Daoy (cell line): ENCODE results near the gene EML6. TPM values are rescaled to one million over a fixed set of nuclear protein-coding genes. Genes with fewer than 3 reads are reported as not detected.

Experiments
- DNase-seq: peaks from one replicate; pipeline ENCODE4 v3.0.0-alpha.2; 2015; ENCODE audit warnings: low read depth
- total RNA-seq: library from RNA; depleted of rRNA; stranded (reverse); fragments of >200 nt; shearing (Covaris generic); gene quantifications from 2 replicates; pipeline ENCODE4 v1.2.3, GENCODE V29; 2014

Gene EML6
- total RNA-seq, 1 experiment from 2014 or later = 1.0 TPM

- no peak for DNase-seq
These were observed 156.3 kb downstream of the EML6 start for GRCh38 chr2:54879598-54880332.

DNA sequence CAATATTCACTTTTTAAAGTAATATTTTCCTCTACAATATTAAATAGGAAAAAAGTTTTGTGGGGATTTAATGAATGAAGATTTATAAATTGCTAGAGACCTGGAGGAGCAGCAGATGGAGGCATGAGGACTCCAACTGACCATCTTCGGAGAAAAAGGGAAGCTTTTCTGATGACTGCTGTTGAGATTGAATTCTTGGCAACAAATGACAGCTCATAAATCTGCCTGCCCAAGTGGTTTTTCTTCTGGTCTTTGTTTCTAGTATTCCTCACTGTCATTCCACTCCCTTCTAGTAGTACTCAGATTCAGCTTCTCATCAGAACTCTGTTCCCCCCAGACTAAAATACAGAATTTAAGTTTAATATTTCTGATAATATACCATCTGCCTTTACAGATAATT lies 157.0 kb downstream of the EML6 start:
- DNase-seq = no peak

DNA sequence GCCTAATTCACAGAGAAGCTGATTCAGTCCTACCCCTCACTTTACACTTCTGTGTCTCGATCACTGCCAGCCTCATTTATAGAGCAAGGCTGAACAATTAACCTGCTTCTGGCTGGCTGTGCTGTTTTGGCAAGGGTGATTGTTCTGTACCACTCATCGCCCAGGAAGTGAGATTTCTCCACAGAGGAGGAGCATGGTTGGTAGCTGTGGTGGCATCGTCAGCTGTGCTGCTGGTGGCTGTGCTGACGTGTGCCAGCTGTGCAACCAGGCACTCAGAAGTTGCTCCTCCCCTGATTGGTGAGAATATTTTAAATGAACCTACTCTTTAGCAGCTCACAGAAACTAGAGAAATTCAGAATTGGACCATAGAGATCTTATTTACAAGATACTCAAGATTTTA lies 158.3 kb downstream of the EML6 start:
- DNase-seq = no peak

GRCh38 chr2:54885891-54886290 lies 162.4 kb downstream of the EML6 start:
- DNase-seq = no peak

DNA sequence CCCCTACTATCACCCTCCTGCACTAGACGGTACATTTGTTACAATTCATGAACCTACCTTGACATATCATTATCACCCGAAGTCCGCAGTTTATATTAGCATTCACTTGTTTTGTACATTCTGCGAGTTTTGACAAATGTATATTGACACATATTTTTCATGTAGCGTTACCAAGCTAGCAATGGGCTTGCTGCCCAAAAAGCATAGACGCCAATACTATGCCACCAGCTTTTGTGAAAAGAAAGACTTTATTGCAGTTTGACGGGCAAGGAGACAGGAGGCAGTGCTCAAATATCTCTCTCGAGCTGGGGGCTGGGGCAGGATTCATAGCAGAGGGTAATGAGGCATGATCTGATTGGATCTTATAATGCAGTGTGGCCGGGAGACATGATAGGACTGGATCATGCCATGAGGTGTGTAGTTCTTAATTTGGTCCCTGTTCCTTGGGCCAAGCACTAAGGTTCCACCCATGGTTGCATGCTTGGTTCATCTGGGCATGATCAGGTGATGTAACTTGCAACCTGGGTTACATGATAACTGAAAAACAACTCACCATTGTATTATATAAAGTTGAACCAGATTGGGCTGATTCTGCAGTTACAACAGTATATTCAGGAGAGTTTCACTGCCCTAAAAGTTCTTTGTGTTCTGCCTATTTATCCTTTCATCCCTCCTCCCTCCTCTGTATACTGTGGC lies 164.5 kb downstream of the EML6 start:
- no peak for DNase-seq

DNA sequence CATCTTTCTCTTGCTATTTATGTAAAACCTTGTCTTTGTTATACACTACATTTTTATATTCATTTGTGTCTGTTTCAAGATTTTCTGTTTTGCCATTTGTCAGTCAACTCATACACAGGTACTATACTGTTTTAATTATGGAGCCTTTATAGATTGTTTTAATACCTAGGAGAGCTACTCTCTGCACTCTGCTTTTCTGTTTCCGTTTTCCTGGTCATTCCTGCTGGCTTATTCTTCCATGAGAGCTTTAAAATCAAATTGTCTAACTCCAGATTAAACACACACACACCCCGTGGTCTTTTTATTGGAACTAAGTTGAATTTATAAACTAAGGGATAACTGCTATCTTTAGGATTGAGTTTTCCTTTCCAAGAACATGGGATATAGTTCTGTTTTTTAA lies 165.6 kb downstream of the EML6 start:
- DNase-seq = no peak

DNA sequence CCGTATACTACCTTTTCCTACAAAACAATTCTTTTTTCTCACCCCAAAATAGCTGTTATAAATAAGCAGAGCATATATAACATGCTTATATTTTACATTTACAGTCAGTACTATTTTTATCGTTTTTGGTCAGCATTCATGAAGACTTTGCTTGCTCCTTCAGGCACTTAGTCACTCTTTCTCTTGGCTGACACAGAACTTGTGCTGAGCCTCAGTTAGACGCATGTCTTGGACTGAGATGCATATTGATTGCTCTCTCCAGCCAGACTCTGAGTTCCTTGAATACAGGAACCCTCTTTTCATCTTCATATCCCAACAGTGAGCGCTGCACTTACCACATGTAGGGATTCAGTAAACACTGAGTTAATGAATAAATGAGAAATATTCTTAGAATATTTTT lies 168.4 kb downstream of the EML6 start:
- DNase-seq = no peak

DNA sequence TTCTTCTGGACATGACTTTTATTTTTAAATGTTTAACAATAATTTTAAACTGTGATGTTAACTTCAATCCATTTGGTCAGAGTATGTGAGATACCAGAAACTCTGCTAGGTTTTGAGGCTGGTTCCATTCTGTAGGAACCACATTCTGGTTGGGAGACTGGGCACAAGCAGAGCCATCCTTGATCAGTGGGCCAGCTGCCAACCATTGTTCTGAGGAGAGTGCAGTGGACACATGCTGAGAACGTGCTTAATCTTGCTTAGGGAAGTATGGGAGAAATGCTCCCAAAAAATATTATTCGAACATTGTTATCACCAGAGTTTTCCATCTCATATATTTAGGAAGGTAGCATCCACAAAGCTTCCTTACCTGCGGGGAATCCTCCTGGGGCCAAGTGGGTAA lies 171.0 kb downstream of the EML6 start:
- DNase-seq = no peak

- DNase-seq = no peak
These were observed 172.3 kb downstream of the EML6 start for GRCh38 chr2:54895730-54896129.

- DNase-seq = no peak
These were observed 174.2 kb downstream of the EML6 start for GRCh38 chr2:54897420-54898310.

GRCh38 chr2:54898456-54899226 lies 175.2 kb downstream of the EML6 start:
- no peak for DNase-seq

GRCh38 chr2:54899576-54900200 lies 176.2 kb downstream of the EML6 start:
- DNase-seq = peak; percentile 18

DNA sequence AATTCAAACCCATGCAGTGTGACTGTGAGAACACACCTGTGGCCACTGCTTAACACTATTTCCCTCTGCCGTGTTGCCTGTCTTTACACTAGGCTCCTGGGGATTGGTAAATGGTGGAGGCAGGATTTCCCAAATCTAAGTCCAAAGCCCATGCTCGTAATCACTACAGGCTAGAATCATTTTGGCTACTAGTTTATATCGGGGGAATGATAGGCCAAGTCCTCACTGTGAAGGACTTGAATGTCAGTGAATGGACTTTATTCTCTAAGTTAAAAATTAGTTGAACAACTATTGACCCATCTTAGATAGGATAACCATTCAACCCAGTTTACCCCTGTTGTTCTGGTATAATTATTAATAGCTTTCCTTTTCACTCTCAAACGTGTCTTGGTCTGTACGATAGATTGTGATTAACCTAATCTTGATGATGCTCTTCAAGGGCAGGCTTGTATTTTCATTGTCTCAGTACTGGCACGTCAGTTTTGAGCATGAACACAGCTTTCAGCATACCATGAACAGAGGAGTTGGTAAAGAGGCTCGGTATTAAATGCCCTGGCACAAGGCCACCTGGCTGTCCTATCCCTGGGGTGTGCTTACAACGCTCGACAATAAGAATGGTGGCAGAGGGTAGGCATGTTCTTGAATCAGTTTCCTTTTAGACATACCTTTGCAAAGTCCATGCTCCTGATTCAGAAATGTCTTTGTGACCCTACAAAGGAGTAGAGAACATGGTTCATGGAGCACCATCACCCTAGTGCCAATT lies 177.9 kb downstream of the EML6 start:
- DNase-seq = no peak

GRCh38 chr2:54902763-54903162 lies 179.3 kb downstream of the EML6 start:
- DNase-seq = no peak

DNA sequence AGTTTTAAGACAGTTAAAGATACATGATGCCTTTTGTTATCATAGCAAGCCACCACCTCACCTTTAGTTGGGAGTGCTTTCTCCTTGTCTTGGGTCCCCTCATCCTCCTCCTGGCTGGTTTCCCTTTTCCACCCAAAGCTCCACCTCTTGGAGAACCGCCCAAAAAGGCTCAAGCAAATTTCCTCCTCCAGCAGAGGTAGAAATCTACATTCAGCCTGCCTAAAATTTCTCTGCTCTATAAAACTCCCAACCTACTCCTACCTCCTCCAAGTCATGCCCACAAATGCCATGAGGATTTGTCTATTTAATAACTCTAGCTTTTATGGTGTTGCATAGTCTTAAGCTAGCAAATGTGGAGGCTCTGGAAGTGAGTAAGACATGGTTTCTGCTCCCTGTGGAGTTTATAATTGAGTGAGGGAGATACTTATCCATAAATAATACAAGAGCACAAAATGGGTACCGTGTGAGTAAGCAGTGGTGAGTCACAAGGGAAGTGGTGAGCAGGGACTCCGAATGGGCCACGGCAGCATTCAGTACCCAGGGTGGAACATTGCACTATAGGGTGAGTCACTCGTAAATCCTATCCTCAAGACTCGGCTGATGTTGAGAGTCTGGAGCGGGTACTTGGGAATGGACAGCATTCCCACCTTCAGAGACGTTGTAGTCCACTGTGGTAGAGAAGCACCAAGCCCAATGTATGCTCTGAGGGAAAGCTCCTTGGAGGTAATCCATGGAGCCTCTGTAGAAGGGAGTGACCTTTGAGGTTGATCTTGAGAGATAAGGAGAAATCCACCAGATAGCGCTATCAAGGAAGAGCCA lies 180.5 kb downstream of the EML6 start:
- DNase-seq = peak; percentile 98

DNA sequence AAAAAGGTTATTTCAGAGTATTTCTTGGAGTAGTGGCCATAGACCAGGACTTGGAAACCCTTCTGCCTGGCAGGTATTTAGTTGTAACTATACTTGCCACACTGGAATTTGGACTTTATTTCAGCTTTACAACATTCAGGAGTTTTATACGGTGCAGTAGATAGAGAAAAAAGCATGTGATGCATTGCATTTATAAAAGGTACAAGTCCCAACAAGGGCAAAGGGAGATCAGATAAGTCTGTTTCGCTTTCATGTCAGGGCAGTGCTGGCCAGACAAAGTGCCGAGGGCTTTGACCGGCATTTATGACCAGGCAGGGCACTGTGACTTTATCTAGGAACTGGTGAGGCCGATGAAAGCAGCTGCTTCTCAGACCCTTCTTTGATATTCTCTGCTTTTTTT lies 181.4 kb downstream of the EML6 start:
- DNase-seq = no peak

DNA sequence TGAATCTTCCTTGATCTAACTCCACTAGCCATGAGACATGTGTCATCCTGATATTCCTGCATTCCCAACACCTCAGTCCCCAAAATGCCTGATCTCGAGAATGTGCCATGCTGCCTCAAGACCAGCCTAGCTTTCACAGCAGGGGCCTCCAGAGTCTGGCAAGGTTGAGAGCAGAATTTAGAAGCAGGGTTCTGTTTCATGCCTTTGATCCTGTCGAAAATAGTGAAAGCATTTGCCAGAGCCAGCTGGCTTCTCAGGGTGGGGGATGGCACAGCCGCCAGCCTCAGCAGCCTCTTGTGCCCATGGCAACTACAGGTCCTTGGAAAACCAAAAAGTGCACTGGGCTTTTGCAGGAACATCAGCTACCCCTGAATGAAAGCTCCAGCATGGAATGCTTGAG lies 183.3 kb downstream of the EML6 start:
- DNase-seq = no peak

DNA sequence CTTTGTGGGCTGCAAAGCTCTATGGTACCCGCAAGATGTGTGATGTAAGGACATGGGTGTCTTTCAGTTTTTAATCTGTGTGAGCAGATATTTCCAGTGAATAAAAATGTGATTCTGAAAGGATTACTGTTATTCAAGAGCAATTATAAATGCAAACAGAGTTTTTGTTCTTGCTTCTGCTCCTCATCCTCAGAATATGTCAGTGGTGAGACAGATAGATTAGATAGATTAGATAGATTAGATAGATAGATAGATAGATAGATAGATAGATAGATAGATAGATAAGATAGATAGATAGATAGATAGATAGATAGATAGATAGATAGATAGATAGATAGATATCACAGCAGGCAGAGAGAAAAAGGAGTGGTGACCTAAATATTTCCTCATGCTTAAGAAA lies 184.2 kb downstream of the EML6 start:
- no peak for DNase-seq

DNA sequence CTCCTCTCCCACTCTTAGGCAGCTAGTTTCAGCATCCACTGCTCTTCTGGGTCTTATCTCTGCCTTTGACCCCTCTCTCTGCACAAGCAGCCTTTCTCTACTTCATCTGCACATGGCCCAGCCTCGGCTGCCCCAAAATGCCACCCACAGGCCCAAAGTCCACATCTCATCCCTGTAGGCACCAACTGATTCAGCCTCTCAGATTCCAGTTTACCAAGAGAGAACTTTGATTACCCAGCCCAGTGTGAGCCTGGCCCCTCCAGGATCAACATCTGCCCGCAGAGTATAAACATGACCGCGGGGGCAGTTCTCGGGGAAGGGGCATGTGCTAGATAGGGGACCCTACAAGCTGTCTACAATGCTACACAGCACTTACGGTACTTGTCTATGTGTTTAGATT lies 185.1 kb downstream of the EML6 start:
- no peak for DNase-seq

- DNase-seq = no peak
These were observed 185.5 kb downstream of the EML6 start for GRCh38 chr2:54909001-54909400.
